ENCODE measurements around the gene C17orf75.

The C17orf75 gene

DNA sequence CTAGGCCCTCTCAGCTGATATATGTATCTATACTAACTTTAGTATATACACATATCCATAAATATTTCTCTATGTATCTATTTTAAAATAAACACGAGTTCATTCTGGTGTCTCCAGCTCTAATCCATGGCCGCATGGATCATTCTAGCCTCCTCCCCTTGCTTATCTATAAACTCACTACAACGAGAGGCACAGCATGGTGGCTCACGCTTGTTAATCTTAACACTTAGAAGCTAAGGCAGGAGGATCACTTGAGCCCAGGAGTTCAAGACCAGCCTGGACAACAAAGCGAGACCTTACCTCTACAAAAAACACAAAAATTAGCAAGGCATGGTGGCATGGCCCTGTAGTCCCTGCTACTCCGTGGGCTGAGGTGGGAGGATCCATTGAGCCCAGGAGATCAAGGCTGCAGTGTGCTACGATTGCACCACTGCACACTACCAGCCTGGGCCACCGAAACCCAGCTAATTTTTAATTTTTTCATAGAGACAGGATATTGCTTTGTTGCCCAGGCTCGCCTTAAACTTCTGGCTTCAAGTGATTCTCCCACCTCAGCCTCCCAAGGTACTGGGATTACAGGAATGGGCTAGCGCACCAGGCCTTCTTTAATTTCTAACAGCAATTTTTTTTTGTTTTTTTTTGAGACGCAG is 4.1 kb upstream of the C17orf75 start:
- H3K4me1 ChIP-seq (ENCODE audit: insufficient read depth, low read length, poor library complexity, severe bottlenecking): peaks cover 24% of the 10 kb centered on the region
- H3K79me2 ChIP-seq (ENCODE audit: insufficient read depth, low read length): peaks cover 26% of the 10 kb centered on the region
- H3K36me3 ChIP-seq (ENCODE audit: insufficient read depth, low read length): 0 out of 2 replicates have a peak, but pooled peaks cover 6% of the 10 kb centered on the region
- H3K9ac ChIP-seq (ENCODE audit: low read depth, low read length, poor library complexity, severe bottlenecking): no peak overlapping the region
- no peaks in the 10 kb centered on the region for H3K9me3 ChIP-seq (ENCODE audit: insufficient read depth, low read depth, low read length)
- peaks cover 9% of the 10 kb centered on the region for H4K20me1 ChIP-seq (ENCODE audit: insufficient read depth, low read length, poor library complexity, severe bottlenecking)
- no peak overlapping the region for H3K4me2 ChIP-seq (ENCODE audit: low read depth, low read length, poor library complexity, severe bottlenecking)
- no peak overlapping the region for H3K4me3 ChIP-seq (ENCODE audit: low read length, poor library complexity, severe bottlenecking)
- no peaks in the 10 kb centered on the region for H3F3A ChIP-seq (ENCODE audit: low read depth)
- H3K9me2 ChIP-seq (replicated peaks; ENCODE audit: low read depth, low read length): no peaks in the 10 kb centered on the region
- TF ChIP-seq EZH2phosphoT487 (IDR thresholded peaks at IDR 0.05; ENCODE audit: borderline replicate concordance): no peak
- TF ChIP-seq, protein P1, sequence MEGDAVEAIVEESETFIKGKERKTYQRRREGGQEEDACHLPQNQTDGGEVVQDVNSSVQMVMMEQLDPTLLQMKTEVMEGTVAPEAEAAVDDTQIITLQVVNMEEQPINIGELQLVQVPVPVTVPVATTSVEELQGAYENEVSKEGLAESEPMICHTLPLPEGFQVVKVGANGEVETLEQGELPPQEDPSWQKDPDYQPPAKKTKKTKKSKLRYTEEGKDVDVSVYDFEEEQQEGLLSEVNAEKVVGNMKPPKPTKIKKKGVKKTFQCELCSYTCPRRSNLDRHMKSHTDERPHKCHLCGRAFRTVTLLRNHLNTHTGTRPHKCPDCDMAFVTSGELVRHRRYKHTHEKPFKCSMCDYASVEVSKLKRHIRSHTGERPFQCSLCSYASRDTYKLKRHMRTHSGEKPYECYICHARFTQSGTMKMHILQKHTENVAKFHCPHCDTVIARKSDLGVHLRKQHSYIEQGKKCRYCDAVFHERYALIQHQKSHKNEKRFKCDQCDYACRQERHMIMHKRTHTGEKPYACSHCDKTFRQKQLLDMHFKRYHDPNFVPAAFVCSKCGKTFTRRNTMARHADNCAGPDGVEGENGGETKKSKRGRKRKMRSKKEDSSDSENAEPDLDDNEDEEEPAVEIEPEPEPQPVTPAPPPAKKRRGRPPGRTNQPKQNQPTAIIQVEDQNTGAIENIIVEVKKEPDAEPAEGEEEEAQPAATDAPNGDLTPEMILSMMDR (conservative IDR thresholded peaks at IDR 0.05; ENCODE audit: low read length): no peak
- H3K27me3 ChIP-seq (ENCODE audit: insufficient read depth, low read length, poor library complexity, severe bottlenecking): peaks cover 6% of the 10 kb centered on the region
- H2AFZ ChIP-seq (ENCODE audit: low read length): no peak overlapping the region

DNA sequence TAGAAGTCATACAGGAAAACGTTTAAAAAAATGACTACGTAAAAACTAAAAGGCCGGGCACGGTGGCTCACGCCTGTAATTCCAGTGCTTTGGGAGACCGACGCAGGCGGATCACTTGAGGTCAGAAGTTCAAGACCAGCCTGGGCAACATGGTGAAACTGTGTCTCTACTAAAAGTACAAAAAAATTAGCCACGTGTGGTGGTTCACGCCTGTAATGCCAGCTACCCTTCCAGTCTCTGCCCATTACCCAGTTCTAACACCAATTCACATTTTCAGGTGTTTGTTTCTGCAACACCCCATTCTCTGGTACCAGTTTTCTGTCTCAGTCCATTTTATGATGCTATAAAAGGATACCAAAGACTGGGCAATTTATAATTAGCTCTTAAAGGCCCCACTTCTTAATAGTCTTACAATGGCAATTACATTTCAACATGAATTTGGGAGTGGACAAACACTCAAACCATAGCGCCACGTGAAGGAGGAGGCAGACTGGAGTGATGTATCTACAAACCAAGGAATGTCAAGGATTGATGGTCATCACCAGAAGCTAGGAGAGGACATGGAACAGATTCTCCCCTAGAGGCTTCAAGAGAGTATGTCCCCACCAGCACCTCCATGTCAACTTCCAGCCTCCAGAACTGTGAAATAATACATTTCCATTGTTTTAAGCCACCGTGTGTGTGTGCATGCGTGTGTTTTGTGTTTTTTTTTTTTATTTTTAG is 791 bp upstream of the C17orf75 start:
- Histone ChIP-seq H3K4me1 (ENCODE audit: insufficient read depth, low read length, poor library complexity, severe bottlenecking) (peaks cover 18% of the 10 kb centered on the region), H3K27me3 (ENCODE audit: insufficient read depth, low read length, poor library complexity, severe bottlenecking) (no peaks in the 10 kb centered on the region), H3K79me2 (ENCODE audit: insufficient read depth, low read length) (peaks cover 19% of the 10 kb centered on the region), H3K36me3 (ENCODE audit: insufficient read depth, low read length) (no peaks in the 10 kb centered on the region), H4K20me1 (ENCODE audit: insufficient read depth, low read length, poor library complexity, severe bottlenecking) (no peaks in the 10 kb centered on the region), H2AFZ (ENCODE audit: low read length) (peak overlapping the region; percentile 99), H3K4me2 (ENCODE audit: low read depth, low read length, poor library complexity, severe bottlenecking) (peak overlapping the region; percentile 90), H3K9me2 (replicated peaks; ENCODE audit: low read depth, low read length) (no peaks in the 10 kb centered on the region), H3K9me3 (ENCODE audit: insufficient read depth, low read depth, low read length) (no peaks in the 10 kb centered on the region), H3F3A (ENCODE audit: low read depth) (no peaks in the 10 kb centered on the region), H3K4me3 (ENCODE audit: low read length, poor library complexity, severe bottlenecking) (peak overlapping the region; percentile 85), H3K9ac (ENCODE audit: low read depth, low read length, poor library complexity, severe bottlenecking) (peak overlapping the region; percentile 89)
- TF ChIP-seq, protein P1 (conservative IDR thresholded peaks at IDR 0.05; ENCODE audit: low read length): no peak
- no peak for TF ChIP-seq EZH2phosphoT487 (IDR thresholded peaks at IDR 0.05; ENCODE audit: borderline replicate concordance)

DNA sequence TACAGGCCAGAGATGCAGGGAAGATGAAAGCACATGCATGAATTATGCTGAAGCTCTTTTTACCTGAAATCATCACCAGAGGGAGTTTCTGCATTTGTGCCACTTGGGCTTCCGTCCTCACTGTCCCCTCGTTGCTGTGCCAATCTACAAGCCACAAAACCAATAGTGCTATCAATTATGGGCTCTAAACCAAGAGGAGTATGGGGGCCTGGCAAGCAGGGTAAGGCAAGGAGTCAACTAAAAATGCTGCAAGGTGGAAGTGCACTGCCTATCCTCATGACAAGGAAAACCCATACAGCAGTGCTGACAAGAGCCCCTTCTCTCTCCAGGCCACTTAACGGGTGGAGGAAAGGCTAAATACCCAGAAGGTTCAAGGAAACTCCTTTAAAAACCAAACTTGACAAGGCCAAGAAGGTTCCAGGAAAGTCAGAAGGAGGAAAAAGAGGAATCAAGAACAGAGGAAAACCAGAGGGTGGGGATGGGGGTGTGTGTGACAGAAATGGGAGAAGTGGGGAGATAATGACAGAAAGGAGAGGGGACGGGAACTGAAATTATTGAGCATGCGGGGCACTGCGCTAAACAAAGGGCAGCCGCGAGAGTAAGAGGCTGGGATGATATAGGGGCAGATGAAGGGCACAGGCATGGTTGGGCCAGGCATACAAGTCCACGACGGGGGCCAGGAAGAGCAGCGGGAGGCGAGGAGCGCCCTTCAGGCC is 674 bp downstream of the C17orf75 start:
- Histone ChIP-seq H3K9me2 (replicated peaks; ENCODE audit: low read depth, low read length) (no peaks in the 10 kb centered on the region), H3K79me2 (ENCODE audit: insufficient read depth, low read length) (peaks cover 19% of the 10 kb centered on the region), H3F3A (ENCODE audit: low read depth) (no peaks in the 10 kb centered on the region), H3K9ac (ENCODE audit: low read depth, low read length, poor library complexity, severe bottlenecking) (peak overlapping the region; percentile 89), H2AFZ (ENCODE audit: low read length) (peak overlapping the region; percentile 81), H3K9me3 (ENCODE audit: insufficient read depth, low read depth, low read length) (no peaks in the 10 kb centered on the region), H3K27me3 (ENCODE audit: insufficient read depth, low read length, poor library complexity, severe bottlenecking) (no peaks in the 10 kb centered on the region), H3K4me1 (ENCODE audit: insufficient read depth, low read length, poor library complexity, severe bottlenecking) (peaks cover 18% of the 10 kb centered on the region), H3K4me3 (ENCODE audit: low read length, poor library complexity, severe bottlenecking) (peak overlapping the region; percentile 85), H3K36me3 (ENCODE audit: insufficient read depth, low read length) (no peaks in the 10 kb centered on the region), H4K20me1 (ENCODE audit: insufficient read depth, low read length, poor library complexity, severe bottlenecking) (no peaks in the 10 kb centered on the region), H3K4me2 (ENCODE audit: low read depth, low read length, poor library complexity, severe bottlenecking) (peak overlapping the region; percentile 95)
- no peak for TF ChIP-seq EZH2phosphoT487 (IDR thresholded peaks at IDR 0.05; ENCODE audit: borderline replicate concordance)
- TF ChIP-seq, protein P1 (conservative IDR thresholded peaks at IDR 0.05; ENCODE audit: low read length): peak; percentile 42

Measured in Loucy (cell line).